GM12801 (cell line): ENCODE data around the gene NDUFAF3.

Experiments
- TF ChIP-seq, protein P1 (sequence below): IDR thresholded peaks from one replicate; pipeline ENCODE4 v1.5.1; 2011; ENCODE audit warnings: control low read depth; ENCODE audit not compliant: insufficient read length; ENCODE audit errors: extremely low read depth

NDUFAF3 gene, protein sequence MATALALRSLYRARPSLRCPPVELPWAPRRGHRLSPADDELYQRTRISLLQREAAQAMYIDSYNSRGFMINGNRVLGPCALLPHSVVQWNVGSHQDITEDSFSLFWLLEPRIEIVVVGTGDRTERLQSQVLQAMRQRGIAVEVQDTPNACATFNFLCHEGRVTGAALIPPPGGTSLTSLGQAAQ

DNA sequence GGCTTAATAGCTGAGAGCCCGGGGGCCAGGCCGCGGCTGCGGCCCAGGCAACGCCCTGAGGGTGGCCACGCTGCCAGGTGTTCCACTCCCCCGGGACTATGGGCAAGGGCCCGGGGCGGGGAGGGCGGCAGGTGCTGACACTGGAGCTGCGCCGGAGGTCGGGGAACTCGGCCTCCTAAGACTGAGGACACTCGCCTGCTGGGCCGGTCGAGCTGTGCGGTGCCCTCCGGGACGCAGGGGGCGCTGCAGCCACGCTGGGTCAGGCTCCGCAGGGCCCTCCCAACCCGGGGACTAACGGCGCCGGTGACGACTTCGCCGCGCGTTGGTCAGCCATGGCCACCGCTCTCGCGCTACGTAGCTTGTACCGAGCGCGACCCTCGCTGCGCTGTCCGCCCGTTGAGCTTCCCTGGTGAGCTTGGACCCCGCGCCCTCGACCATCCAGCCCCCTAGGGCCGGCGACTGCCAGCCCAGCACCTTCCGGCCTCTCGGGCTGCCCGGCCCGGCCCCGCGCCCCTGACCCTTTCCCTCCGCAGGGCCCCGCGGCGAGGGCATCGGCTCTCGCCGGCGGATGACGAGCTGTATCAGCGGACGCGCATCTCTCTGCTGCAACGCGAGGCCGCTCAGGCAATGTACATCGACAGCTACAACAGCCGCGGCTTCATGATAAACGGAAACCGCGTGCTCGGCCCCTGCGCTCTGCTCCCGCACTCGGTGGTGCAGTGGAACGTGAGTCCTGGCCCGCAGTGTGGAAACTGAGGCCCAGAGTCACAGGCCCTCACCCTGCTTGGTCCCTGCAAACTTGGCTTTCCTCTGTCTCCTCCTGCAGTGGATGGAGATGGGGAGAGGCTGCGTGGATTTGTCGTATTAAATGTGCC is at the start of gene NDUFAF3:
Gene NDUFAF3 (plus strand): TSS at position 309 of the 875 bp plus-strand sequence. CDS start 24 bp downstream, at position 333.
- TF ChIP-seq, protein P1, sequence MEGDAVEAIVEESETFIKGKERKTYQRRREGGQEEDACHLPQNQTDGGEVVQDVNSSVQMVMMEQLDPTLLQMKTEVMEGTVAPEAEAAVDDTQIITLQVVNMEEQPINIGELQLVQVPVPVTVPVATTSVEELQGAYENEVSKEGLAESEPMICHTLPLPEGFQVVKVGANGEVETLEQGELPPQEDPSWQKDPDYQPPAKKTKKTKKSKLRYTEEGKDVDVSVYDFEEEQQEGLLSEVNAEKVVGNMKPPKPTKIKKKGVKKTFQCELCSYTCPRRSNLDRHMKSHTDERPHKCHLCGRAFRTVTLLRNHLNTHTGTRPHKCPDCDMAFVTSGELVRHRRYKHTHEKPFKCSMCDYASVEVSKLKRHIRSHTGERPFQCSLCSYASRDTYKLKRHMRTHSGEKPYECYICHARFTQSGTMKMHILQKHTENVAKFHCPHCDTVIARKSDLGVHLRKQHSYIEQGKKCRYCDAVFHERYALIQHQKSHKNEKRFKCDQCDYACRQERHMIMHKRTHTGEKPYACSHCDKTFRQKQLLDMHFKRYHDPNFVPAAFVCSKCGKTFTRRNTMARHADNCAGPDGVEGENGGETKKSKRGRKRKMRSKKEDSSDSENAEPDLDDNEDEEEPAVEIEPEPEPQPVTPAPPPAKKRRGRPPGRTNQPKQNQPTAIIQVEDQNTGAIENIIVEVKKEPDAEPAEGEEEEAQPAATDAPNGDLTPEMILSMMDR = no peak

DNA sequence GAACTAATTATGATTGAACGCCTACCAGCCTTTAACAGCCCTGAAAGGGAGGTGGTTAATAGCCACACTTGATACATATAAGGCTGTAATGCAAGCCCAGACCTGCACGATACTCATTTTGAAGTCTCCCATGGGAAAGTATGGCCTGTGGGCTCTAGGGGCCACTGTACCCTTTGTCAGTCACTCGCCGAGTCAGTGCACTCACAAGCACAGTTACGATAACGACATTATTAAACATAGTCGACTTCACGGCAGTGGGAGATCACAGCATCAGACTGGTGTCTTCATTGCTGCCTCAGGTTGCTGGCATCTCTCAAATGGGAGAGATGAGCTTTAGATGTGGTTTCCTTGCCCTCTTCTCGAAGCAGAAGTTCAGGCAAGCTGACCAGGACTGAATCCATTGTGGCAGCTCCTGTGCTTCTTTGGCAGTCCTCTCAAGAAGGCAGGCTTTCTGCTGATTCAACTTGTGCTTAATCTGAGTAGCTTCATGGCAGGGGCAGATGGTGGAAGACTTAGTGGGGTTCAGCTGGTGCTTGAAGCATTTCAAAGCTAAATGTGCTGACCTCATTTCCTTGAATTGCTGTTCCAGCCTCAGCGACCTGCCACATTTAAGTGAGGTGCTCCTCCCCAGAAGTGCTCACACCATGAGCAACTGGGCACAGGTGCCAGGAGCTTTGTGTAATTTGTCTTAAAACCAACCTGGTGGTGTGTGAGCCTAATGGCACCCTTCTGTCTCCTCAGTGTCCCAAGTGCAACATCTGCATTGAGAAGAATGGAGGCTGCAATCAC is 47.7 kb upstream of the NDUFAF3 start:
- TF ChIP-seq, protein P1 = no peak

DNA sequence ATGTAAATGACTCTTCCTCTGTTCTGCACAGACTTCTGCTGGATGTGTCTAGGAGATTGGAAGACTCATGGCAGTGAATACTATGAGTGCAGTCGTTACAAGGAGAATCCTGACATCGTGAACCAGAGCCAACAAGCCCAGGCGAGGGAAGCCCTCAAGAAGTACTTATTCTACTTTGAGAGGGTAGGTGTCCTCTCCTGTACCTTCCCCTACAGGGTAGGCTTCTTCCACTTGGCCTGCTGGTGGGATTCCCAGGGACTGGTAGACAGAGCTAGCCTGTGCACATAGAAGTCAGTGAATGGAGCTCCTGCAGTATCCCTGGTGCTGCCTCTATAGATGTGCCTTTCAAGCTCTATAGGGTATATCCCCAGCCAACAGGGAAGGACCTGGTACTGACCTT is 42.5 kb upstream of the NDUFAF3 start:
- TF ChIP-seq, protein P1 = no peak

DNA sequence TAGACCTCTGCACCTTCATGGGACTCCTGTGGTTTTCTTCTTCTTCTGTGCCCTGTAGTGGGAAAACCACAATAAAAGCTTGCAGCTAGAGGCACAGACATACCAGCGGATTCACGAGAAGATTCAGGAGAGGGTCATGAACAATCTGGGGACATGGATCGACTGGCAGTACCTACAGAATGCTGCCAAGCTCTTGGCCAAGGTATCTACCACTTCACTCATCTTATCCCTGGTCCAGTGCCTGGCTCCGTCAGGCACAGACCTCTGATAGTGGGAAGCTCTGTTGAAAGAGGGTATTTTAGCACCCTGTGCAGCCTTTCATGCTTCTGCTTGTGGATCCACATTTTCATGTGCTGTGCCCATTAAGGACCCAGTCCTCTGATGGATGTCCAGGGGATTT is 41.6 kb upstream of the NDUFAF3 start:
- TF ChIP-seq, protein P1 = no peak

DNA sequence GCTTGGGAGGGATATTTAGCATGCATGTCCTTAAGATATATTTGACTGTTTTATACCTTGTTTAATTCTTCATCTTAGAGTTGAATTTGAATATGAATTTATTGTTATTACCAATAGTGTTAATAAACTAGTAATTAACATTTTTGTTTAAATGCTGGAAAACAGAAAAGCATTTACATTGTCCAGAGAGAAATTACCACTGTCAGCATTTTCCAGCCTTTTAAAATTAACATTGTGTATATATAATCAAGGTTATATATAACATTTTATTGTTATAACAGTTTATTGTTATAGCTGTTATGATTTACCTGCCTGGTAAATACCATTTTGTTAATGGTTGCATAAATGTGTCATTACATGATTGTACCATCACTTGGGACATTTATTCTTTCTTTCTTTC is 39.9 kb upstream of the NDUFAF3 start:
- TF ChIP-seq, protein P1 = no peak

DNA sequence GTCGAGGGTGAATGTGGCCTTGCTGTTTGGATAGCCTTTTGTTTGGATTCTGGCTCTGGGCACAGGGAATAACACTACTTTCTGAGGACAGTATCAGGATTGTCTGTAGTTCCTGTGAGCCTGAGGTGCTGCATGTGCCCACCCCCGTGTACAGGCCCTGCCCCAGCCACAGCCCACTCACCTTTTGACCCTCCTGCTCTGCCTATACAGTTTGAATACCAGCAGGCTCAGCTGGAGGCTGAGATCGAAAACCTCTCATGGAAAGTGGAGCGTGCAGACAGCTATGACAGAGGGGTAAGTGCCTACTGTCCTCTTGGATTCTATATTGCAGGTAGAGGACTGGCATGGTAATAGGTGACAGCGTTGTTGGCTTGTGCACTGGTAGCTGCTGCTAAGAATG is 39.2 kb upstream of the NDUFAF3 start:
- TF ChIP-seq, protein P1 = no peak

DNA sequence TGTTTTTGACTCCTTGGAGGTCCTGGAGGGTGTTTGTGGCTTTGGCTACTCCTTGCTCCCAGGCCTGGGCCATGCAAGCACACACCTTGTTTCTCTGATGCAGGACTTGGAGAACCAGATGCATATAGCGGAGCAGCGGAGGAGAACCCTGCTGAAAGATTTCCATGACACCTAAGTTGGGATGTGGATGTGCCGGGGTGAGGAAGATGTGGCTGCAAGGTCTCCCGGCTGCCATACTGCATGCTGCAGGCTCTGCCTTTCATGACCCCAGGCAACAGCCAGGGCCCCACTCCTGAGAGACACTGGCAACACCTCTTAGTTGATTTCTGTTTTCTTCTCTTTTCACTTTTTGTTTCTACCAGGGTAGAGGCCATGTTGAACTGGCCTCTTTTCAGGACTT is 38.8 kb upstream of the NDUFAF3 start:
- TF ChIP-seq, protein P1 = no peak
